Mononuclear cell (primary cell): Measurements from ENCODE around the gene FARS2. TPM values are rescaled to one million over a fixed set of nuclear protein-coding genes. Genes with fewer than 3 reads are reported as not detected.

Experiments
- H3K27me3 ChIP-seq: 2 replicates; pipeline ENCODE4 v1.6.0; 2011; ENCODE audit warnings: low read length, control low read depth; ENCODE audit not compliant: insufficient read depth
- H3K4me1 ChIP-seq: 2 replicates; pipeline ENCODE4 v1.5.1; 2011; ENCODE audit warnings: mild to moderate bottlenecking, low read length, control low read depth; ENCODE audit not compliant: insufficient read depth
- H3K4me3 ChIP-seq: 2 replicates; pipeline ENCODE4 v1.5.1; 2011; ENCODE audit warnings: mild to moderate bottlenecking, low read length, moderate library complexity
- H3K9me3 ChIP-seq: 2 replicates; pipeline ENCODE4 v1.5.1; 2011; ENCODE audit warnings: low read depth, mild to moderate bottlenecking, control low read depth, low read length
- total RNA-seq: library from RNA; depleted of rRNA; stranded (reverse); fragments of >200 nt; gene quantifications from one replicate; pipeline ENCODE4 v1.2.3, GENCODE V29; 2012

The FARS2 gene
- total RNA-seq, 1 donor, result 13.5 TPM

DNA sequence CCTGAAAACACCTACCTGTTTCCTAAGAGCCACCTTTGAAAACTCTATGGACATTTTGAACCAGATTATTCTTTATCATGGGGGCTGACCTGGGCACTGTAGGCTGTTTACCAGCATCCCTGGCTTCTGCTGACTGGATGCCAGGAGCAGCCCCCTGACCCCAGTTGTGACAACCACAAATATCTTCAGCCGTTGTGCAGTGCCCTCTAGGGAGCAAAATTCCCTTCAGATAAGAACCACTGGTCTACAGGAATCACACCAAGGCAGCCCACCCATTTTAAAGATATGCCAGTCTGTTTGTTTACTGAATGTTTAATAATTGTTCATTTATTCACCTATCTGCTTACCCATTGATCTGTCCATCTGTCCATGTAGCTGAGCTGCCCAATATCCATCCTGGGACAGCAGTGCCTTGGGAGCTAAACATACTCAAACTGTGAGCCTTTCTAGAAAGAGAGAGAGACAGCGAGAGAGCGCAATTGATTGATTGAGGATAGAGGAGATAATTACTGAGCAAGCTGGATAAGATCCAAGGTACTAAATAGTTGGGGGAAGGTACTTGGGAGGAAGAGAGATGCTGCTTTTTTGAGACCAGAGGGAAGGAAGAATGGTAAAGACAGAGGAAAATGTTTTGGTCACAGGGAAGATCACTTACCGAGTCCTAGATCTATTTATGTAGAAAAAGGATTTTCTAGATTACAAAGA is 468.7 kb downstream of the FARS2 start:
- H3K9me3 ChIP-seq, result no peaks in the 10 kb centered on the region
- peaks cover 13% of the 10 kb centered on the region for H3K4me1 ChIP-seq
- no peak overlapping the region for H3K4me3 ChIP-seq
- no peaks in the 10 kb centered on the region for H3K27me3 ChIP-seq

DNA sequence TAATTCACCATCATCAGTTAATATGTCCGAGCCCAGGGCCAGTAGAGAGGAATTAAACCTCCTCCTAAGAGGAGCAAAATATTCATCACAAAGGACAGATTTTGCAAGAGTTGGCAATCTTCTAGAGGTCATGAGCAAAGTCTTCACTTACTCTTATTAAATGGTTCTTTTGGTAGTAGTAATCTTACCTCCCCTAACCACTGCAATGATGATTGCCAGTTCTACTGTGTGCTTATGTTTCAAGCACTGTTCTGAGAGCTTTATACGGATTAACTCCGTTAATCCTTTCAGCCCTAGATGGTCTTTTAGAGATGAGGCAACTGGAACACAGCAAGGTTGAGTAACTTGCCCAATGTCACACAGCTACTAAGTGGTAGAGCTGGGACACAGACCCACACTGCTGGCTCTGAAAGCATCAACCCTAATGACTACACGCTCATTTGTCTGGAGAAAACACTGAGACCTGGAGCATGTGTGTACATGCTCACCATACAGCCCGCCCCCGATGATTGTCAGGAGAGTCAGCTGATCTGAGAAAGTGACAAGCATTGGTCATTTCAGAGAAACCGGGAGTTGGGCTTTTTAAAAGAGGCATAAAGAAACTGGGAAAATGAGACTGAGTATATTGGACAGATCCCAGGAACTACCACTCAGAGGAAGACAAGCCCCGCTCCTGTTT is 469.4 kb downstream of the FARS2 start:
- Histone ChIP-seq H3K4me1 (peaks cover 8% of the 10 kb centered on the region), H3K27me3 (no peaks in the 10 kb centered on the region), H3K4me3 (no peak overlapping the region)

DNA sequence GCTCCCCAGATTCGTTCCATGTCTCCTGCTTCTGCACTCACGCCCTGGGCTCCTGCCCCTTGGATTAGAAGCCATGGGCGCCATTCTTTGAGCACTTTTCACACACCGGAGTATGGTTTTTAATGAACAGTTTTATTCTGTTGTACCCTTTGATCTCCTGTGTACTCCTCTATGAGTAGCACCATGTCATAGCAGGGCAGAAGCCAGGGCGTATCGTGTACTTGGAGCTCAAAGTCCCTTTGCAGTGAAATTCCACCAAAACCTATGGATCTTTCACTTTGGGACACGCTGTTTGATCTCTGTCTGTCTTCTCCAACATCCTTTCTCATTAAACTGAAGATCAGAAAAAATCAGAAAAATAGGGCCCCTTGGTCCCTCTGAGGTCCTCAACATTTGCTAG is 470.1 kb downstream of the FARS2 start:
- no peaks in the 10 kb centered on the region for H3K27me3 ChIP-seq
- H3K4me1 ChIP-seq, result peaks cover 5% of the 10 kb centered on the region
- no peaks in the 10 kb centered on the region for H3K9me3 ChIP-seq
- H3K4me3 ChIP-seq, result no peak overlapping the region

More for the DNA sequence above, 469.4 kb downstream of the FARS2 start:
- no peaks in the 10 kb centered on the region for H3K9me3 ChIP-seq

- Histone ChIP-seq H3K27me3 (no peaks in the 10 kb centered on the region), H3K4me3 (no peak overlapping the region), H3K9me3 (no peaks in the 10 kb centered on the region), H3K4me1 (no peaks in the 10 kb centered on the region)
Observed at GRCh38 chr6:5732496-5732895, 471.2 kb downstream of the FARS2 start.

DNA sequence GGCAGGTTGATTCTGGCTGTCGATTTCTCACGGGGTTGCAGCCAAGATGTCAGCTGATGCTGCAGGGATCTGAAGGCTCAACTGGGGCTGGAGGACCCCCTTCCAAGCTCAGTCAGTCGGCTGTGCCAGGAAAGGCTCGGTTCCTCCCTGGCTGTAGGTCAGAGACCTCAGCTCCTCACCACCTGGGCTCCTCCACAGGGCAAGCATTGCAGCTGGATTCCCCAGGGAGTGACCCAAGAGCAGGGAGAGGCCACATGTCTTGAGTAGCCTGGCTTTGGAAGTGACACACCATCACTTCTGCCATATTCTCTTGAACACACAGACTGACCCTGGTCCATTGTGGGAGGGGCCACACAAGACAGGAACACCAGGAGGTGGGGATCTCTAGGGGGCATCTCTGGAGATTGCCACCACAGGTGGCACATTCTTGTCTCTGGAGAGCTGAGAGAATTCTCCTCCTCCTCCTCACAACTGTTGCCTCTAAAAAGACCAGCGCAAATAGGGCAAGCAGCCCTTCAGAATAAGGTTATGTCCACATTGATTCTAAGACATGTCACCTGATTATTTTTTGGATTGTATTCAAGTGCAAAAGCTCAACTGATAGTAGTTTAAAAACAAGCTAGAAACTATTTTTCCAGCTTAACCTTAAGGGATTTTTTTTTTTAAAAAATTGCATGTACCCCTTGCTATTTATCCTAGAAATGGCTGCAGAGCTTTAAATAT is 474.9 kb downstream of the FARS2 start:
- Histone ChIP-seq H3K9me3 (no peaks in the 10 kb centered on the region), H3K27me3 (no peaks in the 10 kb centered on the region), H3K4me3 (no peak overlapping the region), H3K4me1 (no peaks in the 10 kb centered on the region)

GRCh38 chr6:5737460-5737859 is 476.1 kb downstream of the FARS2 start:
- H3K27me3 ChIP-seq, result no peaks in the 10 kb centered on the region
- H3K4me3 ChIP-seq, result no peak overlapping the region
- H3K4me1 ChIP-seq, result no peaks in the 10 kb centered on the region
- no peaks in the 10 kb centered on the region for H3K9me3 ChIP-seq

DNA sequence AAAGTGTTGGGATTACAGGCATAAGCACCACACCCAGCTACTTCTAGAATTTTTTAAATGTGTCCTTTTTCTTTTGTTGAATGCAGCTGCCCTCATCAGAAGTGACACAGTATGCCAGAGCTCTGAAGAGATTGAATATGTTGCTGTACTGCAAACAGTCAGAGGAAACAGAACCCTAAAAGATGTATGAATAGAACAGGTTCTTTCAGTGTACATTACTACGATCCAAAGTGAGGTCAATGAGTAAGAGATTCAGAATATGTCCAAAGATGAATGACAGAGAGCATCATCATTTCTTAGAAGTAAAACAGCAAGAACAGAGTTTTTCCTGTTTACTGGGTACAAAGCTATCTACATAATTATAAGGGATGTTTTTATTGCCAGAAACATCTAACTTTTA is 476.9 kb downstream of the FARS2 start:
- Histone ChIP-seq H3K27me3 (no peaks in the 10 kb centered on the region), H3K9me3 (no peaks in the 10 kb centered on the region), H3K4me1 (no peaks in the 10 kb centered on the region), H3K4me3 (no peak overlapping the region)

GRCh38 chr6:5744497-5744896 is 483.2 kb downstream of the FARS2 start:
- H3K4me1 ChIP-seq, result no peaks in the 10 kb centered on the region
- no peaks in the 10 kb centered on the region for H3K27me3 ChIP-seq
- no peaks in the 10 kb centered on the region for H3K9me3 ChIP-seq
- no peak overlapping the region for H3K4me3 ChIP-seq

GRCh38 chr6:5745081-5745480 is 483.8 kb downstream of the FARS2 start:
- Histone ChIP-seq H3K4me3 (no peak overlapping the region), H3K9me3 (no peaks in the 10 kb centered on the region), H3K27me3 (no peaks in the 10 kb centered on the region), H3K4me1 (no peaks in the 10 kb centered on the region)

- Histone ChIP-seq H3K9me3 (no peaks in the 10 kb centered on the region), H3K4me1 (no peaks in the 10 kb centered on the region), H3K4me3 (no peak overlapping the region), H3K27me3 (no peaks in the 10 kb centered on the region)
Observed at GRCh38 chr6:5746053-5746758, 484.9 kb downstream of the FARS2 start.

GRCh38 chr6:5746759-5747130 is 485.4 kb downstream of the FARS2 start:
- no peaks in the 10 kb centered on the region for H3K27me3 ChIP-seq
- H3K4me1 ChIP-seq, result no peaks in the 10 kb centered on the region
- H3K9me3 ChIP-seq, result no peaks in the 10 kb centered on the region
- H3K4me3 ChIP-seq, result no peak overlapping the region

DNA sequence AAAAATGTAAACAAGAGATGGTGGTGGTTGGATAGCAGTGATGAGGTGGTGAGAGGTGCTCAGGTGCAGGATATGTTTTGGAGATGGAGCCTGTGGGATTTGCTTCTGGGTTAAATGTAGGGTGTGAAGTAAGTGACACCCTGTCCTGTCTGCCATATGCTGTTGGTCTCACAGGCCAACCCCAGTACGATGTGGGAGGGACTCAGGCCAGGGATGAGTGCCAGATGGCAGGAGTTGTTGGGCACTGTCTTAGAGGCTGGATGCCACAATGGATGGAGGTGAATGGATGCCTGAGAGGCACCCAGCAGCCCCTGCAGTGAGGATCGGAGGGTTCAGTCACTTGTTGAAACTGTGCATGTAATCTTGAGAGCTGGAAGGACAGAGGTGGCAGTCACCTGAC is 486.1 kb downstream of the FARS2 start:
- Histone ChIP-seq H3K4me1 (no peaks in the 10 kb centered on the region), H3K27me3 (no peaks in the 10 kb centered on the region), H3K4me3 (no peak overlapping the region), H3K9me3 (no peaks in the 10 kb centered on the region)

DNA sequence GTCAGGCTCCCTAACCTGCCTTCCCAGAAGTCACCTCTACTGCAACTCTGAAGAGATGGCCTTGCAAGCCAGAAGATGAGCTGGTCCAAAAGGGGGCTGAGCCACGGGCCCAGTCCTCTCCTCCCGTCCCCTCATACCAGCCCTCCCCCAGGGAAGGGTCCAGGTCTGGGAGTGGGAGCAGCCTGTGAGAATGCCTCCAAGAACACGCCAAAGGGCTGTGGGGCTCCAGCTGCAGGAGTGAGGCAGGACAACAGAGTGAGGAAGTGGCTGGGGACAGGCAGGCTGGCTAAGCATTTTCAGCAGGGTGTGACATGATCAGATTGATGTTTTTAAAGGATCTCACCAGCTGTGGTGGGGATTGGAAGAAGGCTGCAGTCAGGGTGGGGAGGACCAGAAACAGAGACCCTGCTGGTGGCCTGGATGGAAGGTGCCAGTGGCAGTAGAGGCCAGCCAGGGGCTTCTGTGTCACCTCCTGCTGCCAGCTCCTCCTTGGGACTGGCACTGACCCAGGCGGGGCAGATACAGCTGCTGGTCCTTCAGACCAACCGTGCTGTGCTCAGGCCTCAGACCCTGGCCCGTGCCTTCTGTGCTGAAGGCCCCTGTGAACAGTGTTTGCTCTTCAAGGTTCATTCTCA is 487.8 kb downstream of the FARS2 start:
- Histone ChIP-seq H3K4me1 (no peaks in the 10 kb centered on the region), H3K27me3 (no peaks in the 10 kb centered on the region), H3K4me3 (no peak overlapping the region), H3K9me3 (peaks cover 3% of the 10 kb centered on the region)

DNA sequence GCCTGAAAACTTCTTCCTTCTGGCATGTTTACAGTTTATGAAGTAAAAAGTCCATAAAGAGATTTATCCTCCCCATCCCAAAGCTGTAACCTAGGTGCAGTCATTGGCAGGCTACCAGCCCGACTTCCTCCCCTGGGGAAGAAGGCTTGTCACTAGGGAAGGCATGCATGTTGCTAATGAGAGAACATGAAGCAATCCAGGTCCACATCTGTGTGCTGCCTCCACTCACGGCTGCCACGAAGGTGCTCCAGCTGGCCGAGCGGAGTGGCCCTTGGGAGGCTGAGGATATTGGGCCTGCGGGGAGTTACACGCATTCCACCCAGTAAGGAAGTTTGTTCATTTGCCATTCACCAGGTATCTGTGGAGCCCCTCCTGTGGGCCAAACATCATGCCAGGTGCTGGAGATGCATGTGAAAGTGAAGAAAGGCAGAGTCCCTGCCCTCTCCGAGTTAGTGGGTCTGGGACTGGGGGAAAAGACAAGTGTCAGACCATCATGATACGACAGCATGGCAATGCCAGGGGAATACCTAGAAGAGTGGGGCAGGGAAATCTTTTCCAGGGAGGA is 488.4 kb downstream of the FARS2 start:
- H3K4me1 ChIP-seq, result no peaks in the 10 kb centered on the region
- peaks cover 9% of the 10 kb centered on the region for H3K9me3 ChIP-seq
- no peak overlapping the region for H3K4me3 ChIP-seq
- H3K27me3 ChIP-seq, result no peaks in the 10 kb centered on the region
